NCI-H1092 (cell line): ENCODE data around the gene RAE1.

Experiments
- DNase-seq: peaks from one replicate; lab custom pipeline; 2025; lab: John Stamatoyannopoulos, UW

The RAE1 gene

GRCh38 chr20:57388953-57389694 lies 38.1 kb downstream of the RAE1 start:
- no peak for DNase-seq

DNA sequence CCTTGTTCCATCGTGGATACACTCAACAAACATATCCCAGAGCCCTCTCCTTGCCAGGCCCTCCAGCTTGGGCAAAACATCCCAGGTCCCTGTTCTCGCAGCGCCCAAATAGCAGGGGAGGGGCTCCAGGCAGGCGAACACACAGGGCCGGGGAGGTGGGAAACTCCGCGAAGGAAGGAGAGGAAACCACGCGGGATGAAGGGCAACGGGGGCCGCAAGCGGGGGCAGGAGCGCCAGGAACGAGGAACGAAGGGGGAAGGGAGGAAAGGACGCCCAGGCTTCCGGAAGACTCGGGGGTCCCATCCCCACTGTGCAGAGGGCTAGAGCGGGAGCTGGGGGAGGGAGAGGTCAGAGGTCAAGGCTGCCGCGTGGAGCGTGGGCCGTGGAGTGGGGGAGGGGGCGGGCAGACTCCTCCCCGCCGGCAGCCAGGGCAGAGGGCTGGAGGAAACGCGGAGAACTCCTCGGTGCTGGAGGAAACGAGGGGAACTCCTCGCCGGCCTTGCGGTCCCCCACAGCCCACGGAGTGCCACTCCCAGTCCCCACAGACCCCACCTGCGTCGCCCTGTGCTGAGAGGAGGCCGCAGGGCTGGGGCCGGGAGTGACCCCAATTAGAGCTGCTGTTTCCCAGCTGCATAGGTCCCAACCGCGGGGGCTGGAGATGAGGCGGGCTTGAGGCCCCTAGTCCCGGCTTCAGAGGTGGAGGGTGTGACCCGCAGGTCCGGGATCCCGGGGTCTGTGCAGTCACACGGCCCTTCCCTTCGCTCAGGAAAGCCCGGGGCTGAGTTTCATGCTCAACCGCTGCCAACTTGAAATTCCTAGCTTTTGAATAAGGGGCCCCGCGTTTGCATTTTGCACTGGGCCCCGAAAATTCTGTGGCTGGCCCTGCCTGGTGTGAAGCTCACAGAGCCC lies 38.9 kb downstream of the RAE1 start:
- DNase-seq: no peak

GRCh38 chr20:57390604-57391438 lies 39.8 kb downstream of the RAE1 start, which contains the start of gene RBM38:
RBM38 (plus strand) TSS chr20:57391396; CDS start chr20:57391582, 186 bp downstream.
- peak; percentile 70 for DNase-seq

DNA sequence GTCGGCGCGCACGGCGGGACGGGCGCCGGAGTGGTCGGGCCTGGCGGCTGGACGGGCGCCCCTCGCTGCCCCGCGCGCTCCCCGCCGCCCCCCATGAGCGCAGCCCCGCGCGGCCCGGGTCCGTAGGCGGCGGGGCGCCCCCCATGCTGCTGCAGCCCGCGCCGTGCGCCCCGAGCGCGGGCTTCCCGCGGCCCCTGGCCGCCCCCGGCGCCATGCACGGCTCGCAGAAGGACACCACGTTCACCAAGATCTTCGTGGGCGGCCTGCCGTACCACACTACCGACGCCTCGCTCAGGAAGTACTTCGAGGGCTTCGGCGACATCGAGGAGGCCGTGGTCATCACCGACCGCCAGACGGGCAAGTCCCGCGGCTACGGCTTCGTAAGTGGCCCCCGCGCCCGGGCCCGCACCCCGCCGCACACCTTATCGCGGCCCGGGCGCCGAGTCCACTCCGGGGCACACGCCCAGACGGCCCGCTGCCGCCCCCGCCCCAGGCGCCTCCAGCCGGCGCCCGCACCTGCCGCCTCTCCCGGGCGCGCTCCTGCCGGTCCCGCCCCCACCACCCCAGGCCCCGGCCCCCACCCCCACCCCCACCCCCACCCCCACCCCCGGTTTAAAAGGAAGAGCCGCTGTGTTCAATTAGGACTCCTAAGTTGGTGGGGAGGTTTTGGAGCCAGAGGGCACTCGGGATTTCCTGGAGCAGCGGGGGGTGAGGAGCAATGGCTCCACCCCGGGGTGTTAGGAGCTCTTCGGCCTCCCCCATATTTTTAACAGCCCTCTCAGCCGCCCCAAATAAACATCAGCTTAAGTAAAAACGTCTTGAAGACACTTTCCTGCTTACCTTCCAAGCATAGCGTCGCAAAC lies 40.6 kb downstream of the RAE1 start:
- no peak for DNase-seq

DNA sequence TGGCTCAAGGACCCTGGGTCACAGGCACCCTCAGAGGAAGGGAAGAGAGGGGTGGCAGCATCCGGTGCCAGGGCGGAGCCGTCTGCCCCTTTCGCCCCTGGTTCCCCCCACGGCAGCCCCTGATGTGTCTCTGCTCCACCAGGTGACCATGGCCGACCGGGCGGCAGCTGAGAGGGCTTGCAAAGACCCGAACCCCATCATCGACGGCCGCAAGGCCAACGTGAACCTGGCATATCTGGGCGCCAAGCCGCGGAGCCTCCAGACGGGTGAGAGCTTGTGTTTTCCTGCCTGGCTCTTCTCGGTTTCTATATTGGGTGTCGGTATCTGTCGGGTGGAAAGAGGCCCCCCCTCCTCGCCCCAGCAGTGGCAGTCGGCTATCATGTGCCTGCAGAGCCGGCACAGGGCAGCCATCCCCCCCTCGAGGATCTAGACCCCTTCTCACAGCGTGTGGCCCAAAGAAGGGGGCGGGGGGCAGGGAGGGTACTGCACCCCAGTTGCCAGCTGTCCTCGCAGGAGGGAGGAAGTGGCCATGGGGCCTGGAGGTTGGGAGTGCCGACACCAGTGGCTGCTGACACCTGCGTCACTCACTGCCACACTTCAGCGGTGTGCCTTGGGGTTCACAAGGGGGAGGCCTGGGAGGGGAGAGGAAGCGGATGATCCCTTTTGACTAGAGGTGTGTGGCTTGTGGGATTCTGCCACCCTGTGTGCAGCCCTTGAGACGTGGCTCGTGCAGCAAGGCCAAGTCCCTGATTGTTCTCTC lies 41.6 kb downstream of the RAE1 start:
- DNase-seq: no peak

DNA sequence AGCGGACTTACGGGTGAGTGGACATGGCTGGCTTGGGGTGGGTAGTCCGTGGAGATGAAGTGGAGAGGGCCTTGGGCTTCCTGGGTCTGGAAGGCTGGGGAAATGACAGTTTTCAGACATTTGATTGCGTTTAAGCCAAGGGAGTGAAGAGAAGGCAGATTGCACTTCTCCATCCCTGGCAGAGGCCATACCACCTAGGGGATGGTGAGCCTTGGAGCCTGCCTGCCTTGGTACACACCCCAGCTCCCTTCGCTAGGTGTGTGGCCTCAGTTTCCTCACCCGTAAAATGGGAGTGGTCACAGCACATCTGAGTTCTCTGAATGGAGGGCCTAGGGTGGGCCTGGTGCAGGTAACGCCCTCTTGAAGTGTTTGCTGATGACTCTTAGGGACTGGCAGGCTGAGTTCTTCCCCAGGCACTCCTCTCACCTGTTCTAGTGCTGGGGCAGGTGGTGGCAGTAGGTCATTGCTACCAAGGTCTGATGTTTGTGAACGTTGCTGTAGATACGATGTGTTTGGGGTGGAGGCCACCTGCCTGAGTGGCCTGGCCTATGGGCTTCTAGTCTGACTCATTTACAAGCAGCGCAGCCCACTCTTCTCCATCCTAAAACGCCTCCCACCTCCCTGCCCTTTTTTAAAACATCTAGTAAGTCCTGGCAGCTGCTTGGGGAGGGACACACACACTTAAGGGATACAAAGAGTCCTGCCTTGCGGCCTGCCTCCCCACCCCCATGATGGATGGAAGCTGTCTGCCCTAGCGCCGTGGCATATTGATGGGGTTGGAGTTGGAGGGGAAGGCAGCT lies 42.5 kb downstream of the RAE1 start:
- no peak for DNase-seq

DNA sequence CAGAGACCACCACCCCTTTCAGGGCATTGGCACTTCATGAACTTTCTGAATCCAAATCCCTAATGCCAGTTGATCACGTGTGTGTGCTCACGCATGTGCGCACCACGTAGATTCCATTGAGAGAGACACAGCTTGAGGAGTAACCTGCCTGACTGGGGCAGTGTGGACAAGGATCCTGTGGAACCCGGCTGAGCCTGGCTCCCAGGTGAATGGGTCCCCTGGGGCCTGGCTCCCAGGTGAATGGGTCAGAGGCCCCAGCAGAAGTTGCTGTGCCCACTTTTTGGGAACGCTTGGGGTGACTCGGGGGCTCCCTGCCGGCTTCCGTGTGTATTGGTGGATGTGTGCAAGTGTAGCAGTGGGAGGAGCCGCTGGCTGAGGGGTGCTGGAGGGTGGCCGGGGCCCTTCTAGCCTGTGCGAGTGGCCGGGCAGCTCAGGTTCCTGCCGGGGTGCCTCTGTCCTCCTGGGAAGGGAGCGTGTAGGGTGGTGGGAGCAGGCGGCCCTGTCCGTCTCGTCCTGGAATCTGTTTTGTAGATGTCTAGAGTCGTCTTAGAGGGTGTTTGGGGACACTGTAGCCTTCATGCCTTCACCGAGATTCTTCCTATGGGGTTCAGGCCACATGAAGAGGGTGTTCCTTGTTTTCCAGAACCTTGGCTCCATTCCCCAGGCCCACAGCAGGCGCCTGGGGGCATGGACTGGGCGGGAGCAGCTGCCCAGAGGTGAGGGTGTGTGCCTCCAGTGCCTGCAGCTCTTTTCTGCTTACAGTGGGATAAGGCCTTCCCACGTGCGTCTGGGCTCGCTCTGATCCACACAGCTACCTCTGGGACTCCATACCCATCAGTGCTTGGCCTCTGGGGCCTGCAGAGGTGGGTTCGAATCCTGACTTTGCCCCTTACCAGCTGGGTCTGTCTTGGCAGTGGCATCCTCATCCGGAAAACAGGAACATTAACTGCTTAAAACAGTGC lies 43.3 kb downstream of the RAE1 start:
- no peak for DNase-seq

GRCh38 chr20:57395111-57395966 lies 44.3 kb downstream of the RAE1 start:
- DNase-seq: no peak

DNA sequence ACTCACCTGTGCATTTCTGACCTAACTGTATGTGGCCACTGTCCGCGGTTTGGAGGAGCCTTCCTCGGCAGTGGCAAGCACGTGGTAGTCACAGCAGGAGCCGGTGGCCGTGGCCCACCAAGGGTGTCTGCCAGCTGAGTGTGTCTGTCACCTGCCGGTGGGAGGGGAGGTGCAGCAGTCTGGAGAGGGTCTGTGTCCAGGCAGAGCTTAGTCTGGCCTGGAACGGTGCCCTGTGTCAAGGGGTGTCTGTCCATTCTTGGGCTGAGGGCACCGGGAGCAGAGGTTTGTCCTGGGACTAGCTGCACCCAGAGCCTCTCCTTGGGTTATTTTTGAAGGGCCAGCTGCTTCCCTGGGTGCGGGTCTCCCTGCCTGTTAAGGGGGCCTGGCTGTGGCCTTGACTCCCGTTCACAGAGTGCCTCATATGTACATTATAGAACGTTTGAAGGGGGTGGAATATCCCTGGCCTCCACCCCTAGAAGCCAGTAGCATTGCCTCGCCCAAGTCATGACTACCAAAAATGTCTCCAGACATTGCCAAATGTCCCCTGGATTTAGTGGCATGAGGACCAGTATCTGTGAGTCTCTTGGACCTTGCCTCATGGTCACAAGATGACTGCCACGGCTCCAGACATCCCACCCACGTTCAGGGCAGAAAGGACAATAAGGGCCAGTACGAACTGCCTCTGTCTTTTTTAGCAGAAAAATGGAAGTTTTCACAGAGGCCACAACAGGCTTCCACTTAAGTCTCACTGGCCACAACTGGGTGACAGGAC lies 45.3 kb downstream of the RAE1 start:
- DNase-seq: no peak

GRCh38 chr20:57396984-57397692 lies 46.1 kb downstream of the RAE1 start:
- no peak for DNase-seq

DNA sequence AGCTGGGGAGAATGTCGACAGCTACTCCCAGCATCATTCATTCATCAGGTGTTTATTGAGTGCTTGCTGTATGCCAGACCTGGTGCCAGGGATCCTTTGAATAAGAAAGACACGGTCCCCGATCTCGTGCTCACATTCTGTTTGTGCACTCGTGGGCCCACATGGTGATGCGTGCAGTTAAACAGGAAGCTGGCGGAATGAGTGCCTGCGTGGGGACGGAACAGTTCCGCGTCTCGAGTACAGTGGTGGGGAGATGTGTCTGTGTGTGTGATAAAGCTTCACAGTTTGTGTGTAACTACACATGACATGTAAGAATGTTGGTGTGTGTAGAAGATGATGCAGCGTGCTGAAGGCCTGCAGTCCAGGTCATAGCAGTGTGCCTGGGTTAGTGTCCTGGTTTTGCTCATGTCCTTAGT lies 46.6 kb downstream of the RAE1 start:
- DNase-seq: no peak

- DNase-seq: peak; percentile 81
These were observed 47.3 kb downstream of the RAE1 start for GRCh38 chr20:57398231-57398821.

DNA sequence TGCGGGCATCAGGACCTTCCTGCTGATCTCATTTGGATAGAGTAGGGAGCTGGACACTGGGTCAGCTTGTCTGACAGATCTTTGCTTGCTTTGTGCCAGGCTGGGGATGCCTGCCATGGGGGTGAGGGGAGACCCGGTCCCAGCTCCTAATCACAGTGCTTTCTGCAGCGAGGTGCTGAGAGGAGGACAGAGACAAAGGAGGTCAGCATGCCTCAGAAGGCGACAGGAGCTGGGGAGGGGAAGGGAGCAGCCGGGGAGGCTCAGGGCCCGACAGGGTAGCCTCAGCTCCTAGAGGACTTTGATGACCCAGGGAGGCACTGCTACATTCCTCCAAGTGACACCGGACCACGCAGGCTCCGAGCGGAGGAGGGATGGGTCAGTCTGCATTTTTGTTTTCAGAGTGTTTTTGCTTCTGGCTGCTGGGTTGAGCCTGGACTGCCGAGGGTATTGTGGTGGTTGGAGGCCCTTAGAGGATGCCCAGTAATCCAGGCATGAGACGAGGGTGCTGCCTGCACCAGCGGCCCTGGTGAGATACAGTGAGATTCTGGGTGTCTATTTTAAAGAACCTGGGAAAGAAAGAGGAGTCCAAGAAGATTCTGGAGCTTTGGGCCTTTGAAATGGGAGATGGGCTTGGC lies 48.0 kb downstream of the RAE1 start:
- no peak for DNase-seq

- no peak for DNase-seq
These were observed 48.6 kb downstream of the RAE1 start for GRCh38 chr20:57399587-57400155.

DNA sequence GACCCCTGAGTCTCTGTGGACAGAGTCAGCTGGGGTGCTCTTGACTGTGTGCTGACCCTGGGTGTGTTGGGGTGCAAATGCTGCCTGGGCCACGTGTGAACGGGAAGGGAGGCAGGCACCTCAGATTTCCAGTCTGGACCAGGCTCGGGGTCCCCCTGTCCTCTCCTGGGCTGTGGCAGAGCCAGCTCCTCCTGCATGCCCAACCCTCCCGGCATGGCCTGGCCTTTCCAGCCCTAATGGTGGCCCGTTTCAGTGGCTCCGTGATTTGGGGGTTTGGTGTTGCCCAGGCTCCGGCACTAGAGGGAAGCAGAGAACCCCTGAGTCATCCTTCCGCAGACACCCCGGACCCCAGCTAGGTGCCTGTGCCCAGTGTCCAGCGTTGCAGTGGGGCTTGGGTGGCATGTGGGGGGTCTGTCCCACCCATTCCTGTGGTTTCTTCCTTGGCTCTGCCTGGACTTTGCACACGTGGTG lies 49.2 kb downstream of the RAE1 start:
- no peak for DNase-seq
